HCT116 (cell line): Measurements from ENCODE around the gene HIPK2. TPM values are rescaled to one million over a fixed set of nuclear protein-coding genes. Genes with fewer than 3 reads are reported as not detected.

ENCODE experiments used
- ATAC-seq: fragments of 200-7000 bp; cut with Tn5 transposase; 2 replicates; pipeline ENCODE4 v1.9.1; 2020; ENCODE audit warnings: mild to moderate bottlenecking, moderate library complexity
- BruUV-seq: library from RNA; stranded (reverse); fragments of 400-500 nt; replicated peaks from 2 replicates; lab custom pipeline; 2021; lab: Mats Ljungman, UMichigan
- CTCF ChIA-PET: fragments of 300-600 bp; sonication (Branson Sonifier 250); formaldehyde crosslinking; loops from one replicate; lab custom pipeline; 2021; ENCODE audit warnings: antibody characterized with exemption; lab: Charles Lee
- POLR2A ChIA-PET: fragments of 300-600, 350-600 bp; sonication (Branson Sonifier 250); formaldehyde crosslinking; loops from one replicate; lab custom pipeline; 2021; ENCODE audit warnings: antibody characterized with exemption; lab: Charles Lee
- RAD21 ChIA-PET, 2 experiments: fragments of 300-600 bp; sonication (Branson Sonifier 250); formaldehyde crosslinking; loops; one replicate each; lab custom pipeline; 2023; ENCODE audit warnings: low total read pairs in 2 of 2; ENCODE audit not compliant: uncharacterized antibody in 2 of 2, unreplicated experiment in 2 of 2, low non-redundant PET in 1 of 2; lab: Charles Lee
- DNase-seq: peaks from one replicate; pipeline ENCODE4 v3.0.0-alpha.2; 2010; ENCODE audit warnings: low read depth, low spot score
- H2AFZ ChIP-seq: fragments of 200-600 bp; shearing (Covaris generic), sonication (generic); 2 replicates; pipeline ENCODE4 v1.6.1; 2017; ENCODE audit warnings: low read depth, mixed run types, mixed read lengths, antibody characterized with exemption, low read length; ENCODE audit not compliant: poor library complexity, severe bottlenecking
- H3K27ac ChIP-seq: 2 replicates; pipeline ENCODE4 v1.5.1; 2012; ENCODE audit warnings: low read depth, low read length
- H3K27me3 ChIP-seq: fragments of 200-600 bp; sonication (generic); 2 replicates; pipeline ENCODE4 v1.6.1; 2016; ENCODE audit warnings: mixed run types, low read length, mixed read lengths; ENCODE audit not compliant: insufficient read depth
- H3K36me3 ChIP-seq, 2 experiments: fragments of 200-500 bp in 1 of 2; fragments of 200-600 bp in 1 of 2; sonication (Bioruptor generic) in 1 of 2; sonication (generic) in 1 of 2; 2 replicates each; pipeline versions ENCODE4 v1.5.1 to v1.6.1; 2014 to 2016; ENCODE audit warnings: low read length in 2 of 2, inconsistent platforms in 1 of 2, mixed read lengths in 1 of 2, mixed run types in 1 of 2; ENCODE audit not compliant: insufficient read depth in 2 of 2, control insufficient read depth in 1 of 2
- H3K4me1 ChIP-seq, 2 experiments: fragments of 200-600 bp in 1 of 2; sonication (generic) in 1 of 2; 2 replicates each; pipeline versions ENCODE4 v1.5.1 to v1.6.1; 2012 to 2017; ENCODE audit warnings: low read length in 2 of 2, inconsistent platforms in 1 of 2, mild to moderate bottlenecking in 1 of 2, mixed read lengths in 1 of 2, mixed run types in 1 of 2, moderate library complexity in 1 of 2; ENCODE audit not compliant: insufficient read depth in 2 of 2, control insufficient read depth in 1 of 2
- H3K4me2 ChIP-seq: fragments of 200-600 bp; sonication (generic); 2 replicates; pipeline ENCODE4 v1.6.1; 2017; ENCODE audit warnings: mixed run types, low read length, mixed read lengths
- H3K4me3 ChIP-seq, 2 experiments: fragments of 200-600 bp in 1 of 2; sonication (generic) in 1 of 2; replicated peaks in 1 of 2; 2 replicates each; pipeline ENCODE4 v1.5.1; 2011 to 2016; ENCODE audit warnings: low read length in 2 of 2, control low read depth in 1 of 2, low read depth in 1 of 2, mild to moderate bottlenecking in 1 of 2, mixed read lengths in 1 of 2, mixed run types in 1 of 2
- H3K79me2 ChIP-seq: fragments of 200-600 bp; sonication (generic); 2 replicates; pipeline ENCODE4 v1.6.1; 2017; ENCODE audit warnings: mild to moderate bottlenecking, mixed run types, low read length, moderate library complexity, mixed read lengths; ENCODE audit not compliant: insufficient read depth
- H3K9ac ChIP-seq: fragments of 200-600 bp; sonication (generic); 2 replicates; pipeline ENCODE4 v1.6.1; 2016; ENCODE audit warnings: low read length, mixed read lengths
- H3K9me2 ChIP-seq: fragments of 200-600 bp; sonication (generic), shearing (Covaris generic); 2 replicates; pipeline ENCODE4 v1.6.1; 2017; ENCODE audit warnings: mixed run types, mild to moderate bottlenecking, moderate library complexity; ENCODE audit not compliant: insufficient read depth
- H3K9me3 ChIP-seq, 2 experiments: fragments of 200-500 bp in 1 of 2; fragments of 200-600 bp in 1 of 2; sonication (Bioruptor generic) in 1 of 2; sonication (generic) in 1 of 2; 2 replicates each; pipeline ENCODE4 v1.6.1; 2014 to 2017; ENCODE audit warnings: low read length in 2 of 2, mixed read lengths in 2 of 2, inconsistent platforms in 1 of 2, low read depth in 1 of 2, mild to moderate bottlenecking in 1 of 2, mixed run types in 1 of 2, moderate library complexity in 1 of 2; ENCODE audit not compliant: control insufficient read depth in 1 of 2, insufficient read depth in 1 of 2
- H4K20me1 ChIP-seq: fragments of 200-600 bp; sonication (generic), shearing (Covaris generic); 2 replicates; pipeline ENCODE4 v1.6.1; 2017; ENCODE audit warnings: mixed run types, mild to moderate bottlenecking, moderate library complexity; ENCODE audit not compliant: insufficient read depth
- CEBPB ChIP-seq: IDR thresholded peaks from 2 replicates; pipeline ENCODE4 v1.6.1; 2012; ENCODE audit warnings: low read depth
- EGR1 ChIP-seq: IDR thresholded peaks from 2 replicates; pipeline ENCODE4 v1.6.1; 2012; ENCODE audit warnings: low read depth
- ELF1 ChIP-seq: IDR thresholded peaks from 2 replicates; pipeline ENCODE4 v1.6.1; 2012; ENCODE audit warnings: low read depth, borderline replicate concordance
- FOSL1 ChIP-seq: IDR thresholded peaks from 2 replicates; pipeline ENCODE4 v1.6.1; 2012; ENCODE audit warnings: low read depth
- POLR2A ChIP-seq: IDR thresholded peaks from 2 replicates; pipeline ENCODE4 v1.7.0; 2011; ENCODE audit warnings: borderline replicate concordance; ENCODE audit not compliant: insufficient read depth, insufficient read length; ENCODE audit errors: extremely low read depth
- RAD21 ChIP-seq: IDR thresholded peaks from 2 replicates; pipeline ENCODE4 v1.6.1; 2012; ENCODE audit warnings: low read depth, mild to moderate bottlenecking
- SIN3A ChIP-seq: IDR thresholded peaks from 2 replicates; pipeline ENCODE4 v1.6.1; 2012; ENCODE audit warnings: low read depth
- SP1 ChIP-seq: IDR thresholded peaks from 2 replicates; pipeline ENCODE4 v1.6.1; 2012; ENCODE audit warnings: low read depth
- intact Hi-C: fragments of 100-400 bp; cut with micrococcal nuclease; formaldehyde crosslinking; loops from 2 replicates; pipeline ENCODE4 v1.10.0; 2022
- total RNA-seq: library from RNA; stranded (reverse); gene quantifications from one replicate; pipeline ENCODE4 v1.2.1, GENCODE V29; 2021; ENCODE audit not compliant: unreplicated experiment
- TF ChIP-seq, protein P1 (sequence below), 3 experiments: fragments of 200-600 bp in 1 of 3; sonication (generic) in 1 of 3; IDR thresholded peaks in 2 of 3; conservative IDR thresholded peaks in 1 of 3; 2 replicates each; pipeline ENCODE4 v1.5.1; 2012 to 2017; ENCODE audit warnings: low read depth in 2 of 3, low read length in 2 of 3, antibody characterized with exemption in 1 of 3, borderline replicate concordance in 1 of 3, control low read depth in 1 of 3, mild to moderate bottlenecking in 1 of 3, mixed read lengths in 1 of 3, mixed run types in 1 of 3, moderate library complexity in 1 of 3; ENCODE audit not compliant: insufficient read depth in 1 of 3
- TF ChIP-seq, protein P2 (sequence below): IDR thresholded peaks from 2 replicates; pipeline ENCODE4 v1.6.1; 2012

The HIPK2 gene
- total RNA-seq, 1 experiment from 2014 or later = 49.5 TPM

DNA sequence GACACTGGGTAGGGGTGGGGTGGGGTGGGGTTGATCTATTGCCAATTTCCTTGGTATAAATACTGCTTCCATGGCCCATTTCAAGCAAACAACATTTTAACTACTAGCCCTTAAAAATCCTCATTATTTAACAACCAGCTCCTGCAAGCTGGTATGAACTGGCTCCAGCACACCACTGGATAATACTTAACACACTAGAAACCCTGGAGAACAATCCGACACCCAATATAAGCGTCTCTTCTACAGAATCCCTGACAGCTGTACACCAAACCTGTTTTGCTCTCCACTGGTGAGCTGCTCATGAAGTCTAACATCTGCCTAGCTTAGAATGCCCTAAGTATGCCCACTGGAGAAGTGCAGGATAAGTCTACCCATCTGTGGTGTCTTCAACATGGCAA, 116.8 kb downstream of the HIPK2 start (continued):
- TF ChIP-seq, protein P1, sequence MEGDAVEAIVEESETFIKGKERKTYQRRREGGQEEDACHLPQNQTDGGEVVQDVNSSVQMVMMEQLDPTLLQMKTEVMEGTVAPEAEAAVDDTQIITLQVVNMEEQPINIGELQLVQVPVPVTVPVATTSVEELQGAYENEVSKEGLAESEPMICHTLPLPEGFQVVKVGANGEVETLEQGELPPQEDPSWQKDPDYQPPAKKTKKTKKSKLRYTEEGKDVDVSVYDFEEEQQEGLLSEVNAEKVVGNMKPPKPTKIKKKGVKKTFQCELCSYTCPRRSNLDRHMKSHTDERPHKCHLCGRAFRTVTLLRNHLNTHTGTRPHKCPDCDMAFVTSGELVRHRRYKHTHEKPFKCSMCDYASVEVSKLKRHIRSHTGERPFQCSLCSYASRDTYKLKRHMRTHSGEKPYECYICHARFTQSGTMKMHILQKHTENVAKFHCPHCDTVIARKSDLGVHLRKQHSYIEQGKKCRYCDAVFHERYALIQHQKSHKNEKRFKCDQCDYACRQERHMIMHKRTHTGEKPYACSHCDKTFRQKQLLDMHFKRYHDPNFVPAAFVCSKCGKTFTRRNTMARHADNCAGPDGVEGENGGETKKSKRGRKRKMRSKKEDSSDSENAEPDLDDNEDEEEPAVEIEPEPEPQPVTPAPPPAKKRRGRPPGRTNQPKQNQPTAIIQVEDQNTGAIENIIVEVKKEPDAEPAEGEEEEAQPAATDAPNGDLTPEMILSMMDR (IDR thresholded peaks at IDR 0.05 in 2 of 3, conservative IDR thresholded peaks at IDR 0.05 in 1 of 3; ENCODE audit: borderline replicate concordance in 1 of 3, insufficient read depth in 1 of 3, low read depth in 2 of 3, low read length in 2 of 3) = no peak

DNA sequence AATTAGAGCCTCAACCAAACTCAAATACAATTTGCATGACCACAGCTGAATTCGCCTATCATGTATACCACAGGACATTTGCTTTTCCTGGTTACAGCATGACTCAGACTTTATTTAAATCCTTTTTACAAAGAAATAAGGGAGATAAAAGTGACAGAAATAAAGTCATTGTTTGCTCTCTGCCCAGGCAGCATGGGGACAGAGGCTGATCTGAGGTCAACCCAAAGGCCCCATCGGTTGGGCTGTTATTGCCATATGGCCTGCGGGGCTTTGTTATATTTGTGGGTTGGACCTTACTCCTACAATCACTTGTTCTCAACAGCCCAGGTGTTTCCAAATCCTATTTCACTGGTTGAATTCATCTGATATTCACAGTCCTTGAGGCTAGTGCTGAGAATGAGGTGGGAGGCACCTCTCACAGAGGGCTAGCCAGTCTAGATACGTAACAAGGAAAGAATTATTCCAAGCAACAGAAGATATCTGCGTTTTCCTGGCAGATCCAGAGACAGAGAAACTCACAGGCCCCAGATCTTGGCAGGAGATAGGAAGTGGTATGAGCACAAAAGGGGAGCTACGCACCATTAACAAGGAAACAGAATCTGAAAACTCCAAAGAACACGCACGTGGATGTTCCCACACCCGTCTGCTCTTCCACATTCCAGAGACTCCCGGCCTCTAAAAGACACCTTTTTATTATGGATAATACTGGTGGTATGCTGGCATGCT, 117.3 kb downstream of the HIPK2 start:
- H3K9ac ChIP-seq = no peak overlapping the region
- RAD21 ChIA-PET = interaction anchor here in 1 of 2 experiments (1.0 kb wide), 1 partner anchor 14 kb away, joined by 4 read pairs; no protein-coding TSS in a partner anchor
- H3K4me3 ChIP-seq = no peak overlapping the region
- peaks cover 9% of the 10 kb centered on the region; the same call in 1 of the 2 replicates for H3K79me2 ChIP-seq
- H3K4me2 ChIP-seq = peak overlapping the region; percentile 34
- no peak overlapping the region for H3K27ac ChIP-seq
- peaks cover 11 to 18% of the 10 kb centered on the region in 2 experiments for H3K4me1 ChIP-seq
- no peaks in the 10 kb centered on the region for H3K27me3 ChIP-seq
- H4K20me1 ChIP-seq = no peaks in the 10 kb centered on the region
- H3K36me3 ChIP-seq = no peaks in the 10 kb centered on the region
- TF ChIP-seq, protein P1 (IDR thresholded peaks at IDR 0.05 in 2 of 3, conservative IDR thresholded peaks at IDR 0.05 in 1 of 3; ENCODE audit: borderline replicate concordance in 1 of 3, insufficient read depth in 1 of 3, low read depth in 2 of 3, low read length in 2 of 3) = no peak
- no peak for TF ChIP-seq CEBPB
- TF ChIP-seq, protein P2, sequence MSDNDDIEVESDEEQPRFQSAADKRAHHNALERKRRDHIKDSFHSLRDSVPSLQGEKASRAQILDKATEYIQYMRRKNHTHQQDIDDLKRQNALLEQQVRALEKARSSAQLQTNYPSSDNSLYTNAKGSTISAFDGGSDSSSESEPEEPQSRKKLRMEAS = no peak
- TF ChIP-seq EGR1 = no peak
- no peak for TF ChIP-seq FOSL1
- no peak for TF ChIP-seq RAD21
- TF ChIP-seq SIN3A = no peak
- no peak for TF ChIP-seq POLR2A
- TF ChIP-seq ELF1 = no peak
- no peak for TF ChIP-seq SP1
- POLR2A ChIA-PET = interaction anchor here (1.1 kb wide), 1 partner anchor 20 kb away, joined by 3 read pairs; no protein-coding TSS in a partner anchor
- no peaks in the 10 kb centered on the region for H3K9me2 ChIP-seq
- ATAC-seq (peak; percentile 49), DNase-seq (no peak)
- no peak overlapping the region for H2AFZ ChIP-seq
- CTCF ChIA-PET = interaction anchor here (1.2 kb wide), 1 partner anchor 13 kb away, joined by 6 read pairs; no protein-coding TSS in a partner anchor
- intact Hi-C loops = no loop called here
- H3K9me3 ChIP-seq = no peaks in the 10 kb centered on the region
- no TSS peak for BruUV-seq
